ENCODE data around the gene DOCK1.

DNA sequence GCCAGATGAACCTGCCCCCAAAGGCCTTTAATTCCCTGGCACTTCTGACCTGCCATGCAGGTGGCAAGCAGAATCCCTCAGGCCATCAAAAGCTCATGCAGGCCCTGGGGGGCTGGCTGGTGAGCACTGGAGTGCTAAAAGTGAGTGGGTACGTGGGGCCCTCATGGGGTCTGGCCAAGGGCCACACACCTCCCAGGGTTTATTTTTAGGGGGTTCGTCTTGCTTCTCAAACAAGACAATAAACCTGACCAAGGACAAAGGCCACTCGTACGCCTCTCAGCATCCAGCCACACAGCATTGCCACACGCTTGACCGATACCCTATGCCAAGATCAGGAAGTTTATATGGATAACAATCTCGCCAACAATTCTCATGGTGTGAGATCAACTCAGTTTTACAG is 33.1 kb upstream of the DOCK1 start:
- TF ChIP-seq CTCF (IDR thresholded peaks at IDR 0.05; ENCODE audit: low read length) (no peak), EZH2phosphoT487 (IDR thresholded peaks at IDR 0.05; ENCODE audit: low read length) (no peak)

Data from MM.1S (cell line).